ENCODE measurements around the gene FGF14. TPM values are rescaled to one million over a fixed set of nuclear protein-coding genes. Genes with fewer than 3 reads are reported as not detected.

Gene FGF14
- total RNA-seq, 1 donor from 2014 or later, result 0.06 TPM

DNA sequence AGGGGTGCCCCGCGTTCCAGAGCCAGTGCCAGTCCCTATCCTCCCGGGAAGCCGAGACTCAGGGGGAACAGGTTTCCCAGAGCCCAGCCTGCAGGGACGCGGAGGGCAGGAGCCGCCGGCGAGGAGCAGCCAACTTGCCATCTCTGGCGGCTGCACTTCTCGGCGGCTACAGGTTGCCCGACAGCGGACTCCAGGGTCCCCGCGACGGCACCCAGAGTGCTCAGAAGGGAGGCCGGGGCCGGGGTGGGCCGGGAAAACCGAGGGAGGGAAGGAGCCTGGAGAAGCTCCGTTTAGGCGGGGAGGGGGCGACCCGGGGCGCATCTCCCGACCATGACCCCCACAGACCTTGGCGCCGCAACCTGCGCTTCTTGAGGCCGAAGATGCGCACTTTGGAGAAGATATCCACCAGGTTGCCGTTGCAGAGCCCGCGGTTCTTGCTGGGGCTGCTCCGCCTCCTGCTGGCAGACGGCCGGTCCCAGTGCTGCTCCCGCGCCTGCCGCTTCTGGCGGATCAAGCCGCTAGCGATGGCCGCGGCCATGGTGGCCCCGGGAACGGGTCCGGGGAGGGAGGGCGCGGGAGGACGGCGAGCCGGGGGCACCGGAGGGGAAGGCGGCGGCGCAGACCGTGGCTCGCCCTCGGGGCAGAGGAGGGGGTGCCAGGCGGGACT lies 485.6 kb downstream of the FGF14 start:
- H3K4me3 ChIP-seq (ENCODE audit: low read depth, low read length), result no peak overlapping the region
- TF ChIP-seq, protein P1, sequence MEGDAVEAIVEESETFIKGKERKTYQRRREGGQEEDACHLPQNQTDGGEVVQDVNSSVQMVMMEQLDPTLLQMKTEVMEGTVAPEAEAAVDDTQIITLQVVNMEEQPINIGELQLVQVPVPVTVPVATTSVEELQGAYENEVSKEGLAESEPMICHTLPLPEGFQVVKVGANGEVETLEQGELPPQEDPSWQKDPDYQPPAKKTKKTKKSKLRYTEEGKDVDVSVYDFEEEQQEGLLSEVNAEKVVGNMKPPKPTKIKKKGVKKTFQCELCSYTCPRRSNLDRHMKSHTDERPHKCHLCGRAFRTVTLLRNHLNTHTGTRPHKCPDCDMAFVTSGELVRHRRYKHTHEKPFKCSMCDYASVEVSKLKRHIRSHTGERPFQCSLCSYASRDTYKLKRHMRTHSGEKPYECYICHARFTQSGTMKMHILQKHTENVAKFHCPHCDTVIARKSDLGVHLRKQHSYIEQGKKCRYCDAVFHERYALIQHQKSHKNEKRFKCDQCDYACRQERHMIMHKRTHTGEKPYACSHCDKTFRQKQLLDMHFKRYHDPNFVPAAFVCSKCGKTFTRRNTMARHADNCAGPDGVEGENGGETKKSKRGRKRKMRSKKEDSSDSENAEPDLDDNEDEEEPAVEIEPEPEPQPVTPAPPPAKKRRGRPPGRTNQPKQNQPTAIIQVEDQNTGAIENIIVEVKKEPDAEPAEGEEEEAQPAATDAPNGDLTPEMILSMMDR (conservative IDR thresholded peaks at IDR 0.05; ENCODE audit: low read depth, low read length), result peak; percentile 23
- no peak for DNase-seq (ENCODE audit: low read depth)

DNA sequence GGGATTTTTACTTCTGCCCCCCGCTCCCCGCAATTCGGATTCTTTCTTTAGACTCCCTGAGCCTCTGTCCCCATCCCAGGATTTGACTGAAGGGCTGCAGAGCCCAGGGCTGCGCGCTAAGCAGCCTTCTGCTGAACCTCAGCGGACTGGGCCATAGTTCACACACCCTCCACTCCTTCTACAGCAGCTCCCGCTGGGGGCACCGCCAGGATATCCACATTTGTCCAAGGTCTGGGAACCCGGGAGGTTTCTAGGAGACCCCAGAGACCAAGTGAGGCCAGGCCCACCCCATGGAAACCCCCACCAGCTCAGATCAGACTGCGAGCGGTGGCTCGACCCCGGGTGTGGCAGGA lies 486.1 kb downstream of the FGF14 start:
- TF ChIP-seq, protein P1 (conservative IDR thresholded peaks at IDR 0.05; ENCODE audit: low read depth, low read length), result no peak
- no peak overlapping the region for H3K4me3 ChIP-seq (ENCODE audit: low read depth, low read length)
- no peak for DNase-seq (ENCODE audit: low read depth)

DNA sequence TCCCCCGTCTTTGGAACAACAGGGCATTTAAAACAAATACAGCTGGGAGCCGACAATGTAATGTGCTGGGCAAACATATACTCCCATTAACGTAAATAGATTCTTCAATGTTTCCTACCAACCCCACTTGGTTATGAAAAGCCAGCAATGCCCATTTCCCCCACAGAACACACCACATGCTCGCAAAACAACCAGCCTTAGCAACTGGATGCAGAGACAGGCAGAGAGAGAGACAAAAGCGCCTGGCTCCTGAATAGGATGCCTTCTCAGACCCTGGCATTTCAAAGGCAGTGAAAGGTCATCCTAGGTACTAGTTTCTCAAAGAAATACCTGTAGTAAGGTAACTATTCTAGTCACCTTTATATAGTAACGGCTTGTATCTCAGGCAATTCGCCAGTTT lies 486.5 kb downstream of the FGF14 start:
- DNase-seq (ENCODE audit: low read depth), result no peak
- no peak overlapping the region for H3K4me3 ChIP-seq (ENCODE audit: low read depth, low read length)
- TF ChIP-seq, protein P1 (conservative IDR thresholded peaks at IDR 0.05; ENCODE audit: low read depth, low read length), result no peak

- no peak overlapping the region for H3K4me3 ChIP-seq (ENCODE audit: low read depth, low read length)
- DNase-seq (ENCODE audit: low read depth), result no peak
- TF ChIP-seq, protein P1 (conservative IDR thresholded peaks at IDR 0.05; ENCODE audit: low read depth, low read length), result no peak
Observed at GRCh38 chr13:101911752-101912151, 490.1 kb downstream of the FGF14 start.

- TF ChIP-seq, protein P1 (conservative IDR thresholded peaks at IDR 0.05; ENCODE audit: low read depth, low read length), result no peak
- DNase-seq (ENCODE audit: low read depth), result no peak
- H3K4me3 ChIP-seq (ENCODE audit: low read depth, low read length), result no peak overlapping the region
Observed at GRCh38 chr13:101903890-101904289, 498.0 kb downstream of the FGF14 start.

DNA sequence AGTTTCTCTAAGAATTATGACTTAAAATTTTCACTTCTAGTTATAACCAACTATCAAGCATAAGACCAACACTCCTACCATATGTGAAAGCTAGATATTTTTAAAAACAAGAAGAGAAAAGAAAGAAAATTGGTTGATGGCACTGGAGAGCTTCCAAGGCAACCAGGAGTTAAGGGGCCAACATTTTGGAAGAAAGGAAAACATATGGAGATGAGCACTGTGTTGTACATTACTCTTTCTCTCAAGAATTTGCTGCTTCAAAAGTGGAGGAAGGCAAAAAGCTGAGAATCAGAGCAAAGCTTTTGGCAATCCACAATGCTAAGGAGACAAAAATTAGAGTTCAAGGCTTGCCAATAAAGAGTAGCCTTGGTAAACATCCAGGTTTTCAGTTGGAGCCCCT lies 503.2 kb downstream of the FGF14 start:
- no peak overlapping the region for H3K4me3 ChIP-seq (ENCODE audit: low read depth, low read length)
- TF ChIP-seq, protein P1 (conservative IDR thresholded peaks at IDR 0.05; ENCODE audit: low read depth, low read length), result no peak
- DNase-seq (ENCODE audit: low read depth), result no peak

DNA sequence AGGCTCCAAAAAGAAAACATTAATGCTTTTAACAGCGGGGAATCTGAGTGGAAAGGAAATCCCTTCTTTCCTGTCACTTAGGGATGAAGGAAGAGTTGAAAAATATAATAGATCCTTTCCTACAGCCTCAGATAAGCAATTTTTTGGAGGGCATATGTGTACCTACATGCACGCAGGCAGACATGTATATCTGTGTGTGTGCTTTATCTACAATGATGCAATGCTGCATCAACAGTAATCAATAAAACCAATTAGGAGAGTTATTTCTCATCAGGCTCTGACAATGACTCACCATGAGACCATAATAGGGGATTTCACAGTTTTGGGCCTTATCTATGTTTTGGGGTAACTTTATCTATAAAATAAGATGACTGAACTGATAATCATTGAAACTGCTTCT lies 505.3 kb downstream of the FGF14 start:
- no peak for DNase-seq (ENCODE audit: low read depth)
- TF ChIP-seq, protein P1 (conservative IDR thresholded peaks at IDR 0.05; ENCODE audit: low read depth, low read length), result no peak
- no peak overlapping the region for H3K4me3 ChIP-seq (ENCODE audit: low read depth, low read length)
